Right lobe of liver (tissue), 4 donors: Measurements from ENCODE around the gene SLC35G1.

ENCODE experiments used
- CTCF ChIP-seq, 4 donors: fragments of 200-600 bp in 3 of 4; fragments of 450-650 bp in 1 of 4; IDR thresholded peaks; one replicate each; pipeline versions ENCODE4 v1.5.1 to v1.8.0; 2016 to 2022; ENCODE audit warnings: antibody characterized with exemption in 4 of 4, mild to moderate bottlenecking in 2 of 4
- POLR2A ChIP-seq: fragments of 450-650 bp; IDR thresholded peaks from one replicate; pipeline ENCODE4 v1.6.1; 2017; ENCODE audit warnings: antibody characterized with exemption, mild to moderate bottlenecking
- donor health status: DM: no; HTN: no; CAD: no.
- donor health status: DM: no; HTN: no; CAD: no.
- donor health status: DM: no; HTN: yes; CAD: no.

- no peak for TF ChIP-seq CTCF (IDR thresholded peaks at IDR 0.05)
- no peak for TF ChIP-seq POLR2A
Observed at GRCh38 chr10:93915598-93915997, 21.8 kb downstream of the SLC35G1 start.
